IMR-90 (cell line): Measurements from ENCODE around the gene LMOD1. TPM values are rescaled to one million over a fixed set of nuclear protein-coding genes. Genes with fewer than 3 reads are reported as not detected.
A peak's percentile ranks its signal among the peaks of the same experiment; 100 is the strongest.

Experiments
- ATAC-seq: fragments of 200-7000 bp; cut with Tn5 transposase; 2 replicates; pipeline ENCODE4 v1.9.1; 2020; ENCODE audit warnings: low read depth, mild to moderate bottlenecking, moderate library complexity
- BruUV-seq: library from RNA; stranded (reverse); fragments of 400-500 nt; replicated peaks from 2 replicates; lab custom pipeline; 2021; lab: Mats Ljungman, UMichigan
- CTCF ChIA-PET: fragments of 300-600 bp; formaldehyde crosslinking; extraction: SDS; loops from one replicate; lab custom pipeline; 2021; ENCODE audit warnings: antibody characterized with exemption; lab: Yijun Ruan, JAX
- POLR2A ChIA-PET: fragments of 300-600 bp; sonication (Branson Sonifier 250); formaldehyde crosslinking; loops from one replicate; lab custom pipeline; 2022; ENCODE audit warnings: antibody characterized with exemption; ENCODE audit not compliant: unreplicated experiment; lab: Charles Lee
- DNase-seq: peaks from one replicate; pipeline ENCODE4 v3.0.0; 2013
- H2AFZ ChIP-seq: replicated peaks from 2 replicates; pipeline ENCODE3; 2013; ENCODE audit warnings: low read length, mild to moderate bottlenecking; ENCODE audit not compliant: poor library complexity
- H2AK5ac ChIP-seq: 2 replicates; pipeline ENCODE4 v1.6.1; 2013; ENCODE audit warnings: low read depth, low read length, inconsistent platforms
- H2AK9ac ChIP-seq: replicated peaks from 2 replicates; pipeline ENCODE3; 2013; ENCODE audit warnings: mild to moderate bottlenecking, low read depth, low read length, moderate library complexity; ENCODE audit not compliant: poor library complexity
- H2BK120ac ChIP-seq: 2 replicates; pipeline ENCODE4 v1.6.1; 2013; ENCODE audit warnings: low read depth, low read length, inconsistent platforms
- H2BK15ac ChIP-seq: 3 replicates; pipeline ENCODE4 v1.6.1; 2013; ENCODE audit warnings: low read depth, low read length, inconsistent platforms
- H2BK20ac ChIP-seq: 2 replicates; pipeline ENCODE4 v1.6.1; 2013; ENCODE audit warnings: low read depth, mild to moderate bottlenecking, inconsistent platforms, low read length, moderate library complexity
- H2BK5ac ChIP-seq: 2 replicates; pipeline ENCODE4 v1.6.1; 2013; ENCODE audit warnings: mild to moderate bottlenecking, low read depth, low read length, inconsistent platforms; ENCODE audit not compliant: poor library complexity, severe bottlenecking
- H3K14ac ChIP-seq: replicated peaks from 2 replicates; pipeline ENCODE4 v1.6.1; 2013; ENCODE audit warnings: low read depth, low read length, inconsistent platforms
- H3K18ac ChIP-seq: 2 replicates; pipeline ENCODE4 v1.6.1; 2013; ENCODE audit warnings: low read depth, low read length, control low read depth
- H3K23ac ChIP-seq: 2 replicates; pipeline ENCODE4 v1.6.1; 2013; ENCODE audit warnings: low read depth, low read length, inconsistent platforms
- H3K27ac ChIP-seq: 2 replicates; pipeline ENCODE4 v1.5.1; 2013; ENCODE audit warnings: mild to moderate bottlenecking, control low read depth, low read length; ENCODE audit not compliant: insufficient read depth
- H3K27me3 ChIP-seq: 2 replicates; pipeline ENCODE4 v1.6.1; 2013; ENCODE audit warnings: low read length; ENCODE audit not compliant: control insufficient read depth, insufficient read depth
- H3K36me3 ChIP-seq: 2 replicates; pipeline ENCODE4 v1.6.1; 2013; ENCODE audit warnings: low read length, mixed read lengths; ENCODE audit not compliant: control insufficient read depth, insufficient read depth
- H3K4ac ChIP-seq: 2 replicates; pipeline ENCODE4 v1.6.1; 2013; ENCODE audit warnings: low read depth, low read length, inconsistent platforms
- H3K4me1 ChIP-seq: 2 replicates; pipeline ENCODE4 v1.6.1; 2013; ENCODE audit warnings: low read length, mixed read lengths; ENCODE audit not compliant: control insufficient read depth, insufficient read depth
- H3K4me2 ChIP-seq: 2 replicates; pipeline ENCODE4 v1.6.1; 2013; ENCODE audit warnings: low read depth, mild to moderate bottlenecking, control low read depth, low read length, moderate library complexity
- H3K4me3 ChIP-seq: 2 replicates; pipeline ENCODE4 v1.5.1; 2013; ENCODE audit warnings: low read depth, mild to moderate bottlenecking, control low read depth, low read length, moderate library complexity; ENCODE audit not compliant: insufficient read depth
- H3K56ac ChIP-seq: 2 replicates; pipeline ENCODE4 v1.6.1; 2013; ENCODE audit warnings: low read length, inconsistent platforms; ENCODE audit not compliant: insufficient read depth; ENCODE audit errors: extremely low read depth
- H3K79me1 ChIP-seq, 2 experiments: 2 replicates each; pipeline ENCODE4 v1.6.1; 2013; ENCODE audit warnings: low read length in 2 of 2, inconsistent platforms in 1 of 2, low read depth in 1 of 2
- H3K9ac ChIP-seq: 2 replicates; pipeline ENCODE4 v1.6.1; 2013; ENCODE audit warnings: low read depth, low read length, control low read depth
- H3K9me1 ChIP-seq: 2 replicates; pipeline ENCODE4 v1.6.1; 2013; ENCODE audit warnings: low read length, inconsistent platforms; ENCODE audit not compliant: insufficient read depth
- H3K9me3 ChIP-seq: 2 replicates; pipeline ENCODE4 v1.6.1; 2013; ENCODE audit warnings: low read length; ENCODE audit not compliant: control insufficient read depth, insufficient read depth
- H4K20me1 ChIP-seq: 2 replicates; pipeline ENCODE4 v1.6.1; 2013; ENCODE audit warnings: low read length, inconsistent platforms; ENCODE audit not compliant: insufficient read depth
- H4K5ac ChIP-seq: 2 replicates; pipeline ENCODE4 v1.6.1; 2013; ENCODE audit warnings: mild to moderate bottlenecking, low read depth, low read length, control low read depth
- H4K8ac ChIP-seq, 2 experiments: 2 replicates each; pipeline ENCODE4 v1.6.1; 2013; ENCODE audit warnings: low read depth in 2 of 2, low read length in 2 of 2, control low read depth in 1 of 2, inconsistent platforms in 1 of 2
- H4K91ac ChIP-seq: 2 replicates; pipeline ENCODE4 v1.6.1; 2013; ENCODE audit warnings: low read depth, low read length, inconsistent platforms; ENCODE audit not compliant: insufficient read depth
- MAZ ChIP-seq: IDR thresholded peaks from 2 replicates; pipeline ENCODE4 v1.6.1; 2012; ENCODE audit warnings: low read depth, mild to moderate bottlenecking, low read length, improper control_type of control experiment, moderate library complexity, borderline replicate concordance
- RCOR1 ChIP-seq: IDR thresholded peaks from 2 replicates; pipeline ENCODE4 v1.6.1; 2012; ENCODE audit warnings: mild to moderate bottlenecking, low read length, improper control_type of control experiment; ENCODE audit not compliant: insufficient replicate concordance
- WGBS, 2 experiments: methylation state at CpG; one replicate each; pipeline versions ENCODE4 v1.1.5 to v1.1.7; 2013; ENCODE audit warnings: missing lambda C conversion rate in 2 of 2; ENCODE audit not compliant: insufficient read length in 1 of 2; ENCODE audit errors: extremely low coverage in 2 of 2; 5-methylcytosine and 5-hydroxymethylcytosine counted together
- dilution Hi-C: fragments of 300-500 bp; cut with HindIII; formaldehyde crosslinking; loops from one replicate; pipeline ENCODE4 v1.14.3; 2018; ENCODE audit warnings: low sequenced_read_pairs; ENCODE audit not compliant: unreplicated experiment
- in situ Hi-C: fragments of 300-500 bp; cut with MboI; formaldehyde crosslinking; loops from 3 replicates; pipeline ENCODE4 v1.14.3; 2019; ENCODE audit warnings: low sequenced_read_pairs, inconsistent platforms, mixed read lengths
- intact Hi-C: fragments of 100-400 bp; cut with micrococcal nuclease; formaldehyde crosslinking; loops from 2 replicates; pipeline ENCODE4 v1.10.0; 2022
- polyA plus RNA-seq, 3 experiments: library from polyadenylated mRNA; depleted of rRNA; stranded (reverse); fragments of >200 nt; gene quantifications; 2 replicates each; pipeline ENCODE4 v1.2.3, GENCODE V29; 2012; ENCODE audit warnings: low replicate concordance in 1 of 3
- total RNA-seq: library from RNA; depleted of rRNA; stranded (reverse); fragments of >200 nt; gene quantifications from 2 replicates; pipeline ENCODE4 v1.2.3, GENCODE V29; 2012

The LMOD1 gene
- total and polyA plus RNA-seq, 2 of the 4 experiments (the other 2 are of a cell fraction), result 51.7 to 53.2 TPM

GRCh38 chr1:201895120-201895665 is 51.2 kb downstream of the LMOD1 start:
- Histone ChIP-seq H3K9me3 (no peaks in the 10 kb centered on the region), H4K8ac (no peak overlapping the region; a peak in 1 of 4 replicates), H3K27me3 (no peaks in the 10 kb centered on the region), H2AFZ (peak overlapping the region; percentile 9), H2BK5ac (peak overlapping the region; percentile 22), H3K23ac (no peak overlapping the region), H2BK20ac (no peak overlapping the region), H3K18ac (no peak overlapping the region), H3K4me2 (no peak overlapping the region), H2AK5ac (peak overlapping the region; percentile 21), H2BK15ac (no peak overlapping the region), H2BK120ac (no peak overlapping the region), H3K36me3 (peaks cover 40% of the 10 kb centered on the region), H3K4ac (no peak overlapping the region), H3K14ac (no peak overlapping the region), H4K91ac (no peak overlapping the region), H4K20me1 (no peaks in the 10 kb centered on the region), H3K4me3 (no peak overlapping the region), H3K4me1 (peaks cover 13% of the 10 kb centered on the region), H3K79me1 (peaks cover 13 to 28% of the 10 kb centered on the region in 2 experiments; a peak in 3 of 4 replicates), H3K27ac (no peak overlapping the region), H3K9ac (no peak overlapping the region), H3K9me1 (peaks cover 6% of the 10 kb centered on the region; the same call in 1 of the 2 replicates), H2AK9ac (peak overlapping the region; percentile 15), H3K56ac (no peak overlapping the region), H4K5ac (no peak overlapping the region)
- intact Hi-C loops, result no loop called here
- WGBS, 2 experiments, result 96% methylated on average over 4 of the region's 7 CpGs; no CpG with 5 or more reads in 1 of the 2 experiments
- in situ Hi-C loops, result loop anchor here (5.0 to 10.0 kb wide), 2 partner anchors 72 to 230 kb away; partner anchors contain the start of gene GPR37L1
- CTCF ChIA-PET, result interaction anchor here (0.6 to 3.5 kb wide), 18 partner anchors 12 to 434 kb away, joined by 3 to 27 read pairs (median 5); partner anchors contain the start of genes LMOD1, RNPEP and TIMM17A
- TF ChIP-seq RCOR1, result no peak
- no peak for TF ChIP-seq MAZ
- ATAC-seq (no peak), DNase-seq (no peak)
- dilution Hi-C loops, result no loop called here
- no TSS peak for BruUV-seq
- POLR2A ChIA-PET, result interaction anchor here (1.9 kb wide), 1 partner anchor 51 kb away, joined by 7 read pairs; the partner anchor contains the start of gene LMOD1
